ENCODE data around the gene PLA2G2D.
A peak's percentile ranks its signal among the peaks of the same experiment; 100 is the strongest.

Gene PLA2G2D

GRCh38 chr1:20125100-20125499 is 5.8 kb upstream of the PLA2G2D start:
- Histone ChIP-seq H3K4me1 (ENCODE audit: control insufficient read depth, insufficient read depth, low read length) (peaks cover 8% of the 10 kb centered on the region), H3K27me3 (replicated peaks; ENCODE audit: control insufficient read depth, insufficient read depth, low read length) (peaks cover 9% of the 10 kb centered on the region)
- DNase-seq (ENCODE audit: low read depth): no peak

DNA sequence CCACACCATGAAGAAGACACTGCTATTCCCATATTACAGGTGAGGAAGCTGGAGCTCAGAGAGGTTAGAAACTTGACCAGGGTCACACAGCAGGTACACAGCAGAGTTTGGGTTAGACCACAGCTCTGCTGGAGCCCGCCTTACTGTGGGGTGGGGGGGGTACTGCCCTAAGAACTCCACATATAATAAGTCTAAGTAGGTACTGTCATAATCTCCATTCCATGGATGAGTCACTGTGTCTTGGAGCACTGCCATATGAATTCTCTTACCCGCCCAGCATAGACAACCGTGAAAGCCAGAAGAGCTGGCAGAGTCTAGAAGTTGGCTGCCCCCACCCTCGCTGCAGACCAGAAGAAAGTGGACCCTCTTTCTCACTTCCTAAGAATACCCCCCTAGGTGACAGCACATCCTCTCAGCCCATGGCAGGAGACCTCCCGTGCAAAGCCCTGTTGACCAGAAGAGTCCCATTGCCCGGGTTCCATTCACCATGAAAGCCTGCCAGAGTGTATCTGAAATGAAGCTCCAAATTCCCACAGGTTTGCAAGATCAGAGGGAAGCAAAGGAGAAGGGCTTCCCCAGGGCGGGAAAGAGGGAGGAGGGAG is 5.2 kb upstream of the PLA2G2D start:
- no peaks in the 10 kb centered on the region for H3K9me3 ChIP-seq (ENCODE audit: control insufficient read depth, low read length)
- no peaks in the 10 kb centered on the region for H3K36me3 ChIP-seq (ENCODE audit: control insufficient read depth, insufficient read depth, low read length, severe bottlenecking)
- H3K4me3 ChIP-seq (ENCODE audit: low read length): no peak overlapping the region
- peaks cover 8% of the 10 kb centered on the region for H3K4me1 ChIP-seq (ENCODE audit: control insufficient read depth, insufficient read depth, low read length)
- no peak overlapping the region for H3K9ac ChIP-seq (ENCODE audit: low read length)
- peaks cover 9% of the 10 kb centered on the region for H3K27me3 ChIP-seq (replicated peaks; ENCODE audit: control insufficient read depth, insufficient read depth, low read length)
- peak; percentile 42 for DNase-seq (ENCODE audit: low read depth)

More at GRCh38 chr1:20125100-20125499, 5.8 kb upstream of the PLA2G2D start:
- H3K4me3 ChIP-seq (ENCODE audit: low read length): no peak overlapping the region
- H3K9me3 ChIP-seq (ENCODE audit: control insufficient read depth, low read length): peaks cover 5% of the 10 kb centered on the region
- no peak overlapping the region for H3K9ac ChIP-seq (ENCODE audit: low read length)
- no peaks in the 10 kb centered on the region for H3K36me3 ChIP-seq (ENCODE audit: control insufficient read depth, insufficient read depth, low read length, severe bottlenecking)

GRCh38 chr1:20123722-20124455 is 4.6 kb upstream of the PLA2G2D start:
- Histone ChIP-seq H3K9me3 (ENCODE audit: control insufficient read depth, low read length) (no peaks in the 10 kb centered on the region), H3K9ac (ENCODE audit: low read length) (no peak overlapping the region), H3K27me3 (replicated peaks; ENCODE audit: control insufficient read depth, insufficient read depth, low read length) (peaks cover 9% of the 10 kb centered on the region), H3K4me3 (ENCODE audit: low read length) (no peak overlapping the region), H3K36me3 (ENCODE audit: control insufficient read depth, insufficient read depth, low read length, severe bottlenecking) (no peaks in the 10 kb centered on the region), H3K4me1 (ENCODE audit: control insufficient read depth, insufficient read depth, low read length) (peaks cover 8% of the 10 kb centered on the region)
- DNase-seq (ENCODE audit: low read depth): no peak

DNA sequence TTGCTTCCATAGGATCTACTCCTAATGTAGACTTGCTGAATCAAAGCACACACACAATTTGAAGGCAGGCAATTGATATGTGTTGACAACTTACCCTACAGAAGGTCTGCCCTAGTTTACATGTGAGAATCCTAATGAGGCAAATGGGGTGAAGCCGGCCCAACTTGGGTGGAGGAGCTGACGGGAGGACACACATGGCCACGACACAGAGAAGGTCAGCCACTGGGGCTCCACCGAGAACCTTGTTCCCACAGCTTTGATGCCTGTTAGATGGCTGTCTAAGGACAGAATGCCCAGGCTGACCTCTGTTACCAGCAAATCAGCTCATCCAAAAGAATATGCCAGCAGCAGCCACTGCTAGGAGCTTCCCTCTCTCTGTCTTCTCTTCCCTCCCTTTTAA is 1.5 kb upstream of the PLA2G2D start:
- H3K27me3 ChIP-seq (replicated peaks; ENCODE audit: control insufficient read depth, insufficient read depth, low read length): peaks cover 19% of the 10 kb centered on the region
- DNase-seq (ENCODE audit: low read depth): no peak
- peaks cover 8% of the 10 kb centered on the region for H3K4me1 ChIP-seq (ENCODE audit: control insufficient read depth, insufficient read depth, low read length)
- no peak overlapping the region for H3K4me3 ChIP-seq (ENCODE audit: low read length)
- H3K9ac ChIP-seq (ENCODE audit: low read length): no peak overlapping the region
- H3K9me3 ChIP-seq (ENCODE audit: control insufficient read depth, low read length): no peaks in the 10 kb centered on the region
- no peaks in the 10 kb centered on the region for H3K36me3 ChIP-seq (ENCODE audit: control insufficient read depth, insufficient read depth, low read length, severe bottlenecking)

DNA sequence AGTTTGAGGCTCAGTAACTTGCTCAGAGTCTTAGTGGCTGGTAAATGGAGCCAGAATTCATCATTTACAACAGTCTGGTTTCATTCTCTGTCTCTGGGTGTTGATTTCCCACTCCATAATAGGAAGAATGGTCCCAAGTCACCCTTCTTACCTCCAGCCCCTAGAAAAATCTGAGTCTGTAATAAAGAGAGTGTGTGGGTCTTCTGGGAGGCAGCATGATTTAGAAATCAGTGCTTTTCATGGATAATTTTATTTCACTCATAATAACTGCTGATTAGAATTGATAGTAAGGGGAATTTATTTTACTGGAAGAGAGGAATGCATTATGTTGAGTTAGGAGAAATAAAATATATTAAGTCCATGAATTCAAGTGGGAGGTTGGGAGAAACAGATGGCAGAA is 2.1 kb downstream of the PLA2G2D start:
- DNase-seq (ENCODE audit: low read depth): no peak

DNA sequence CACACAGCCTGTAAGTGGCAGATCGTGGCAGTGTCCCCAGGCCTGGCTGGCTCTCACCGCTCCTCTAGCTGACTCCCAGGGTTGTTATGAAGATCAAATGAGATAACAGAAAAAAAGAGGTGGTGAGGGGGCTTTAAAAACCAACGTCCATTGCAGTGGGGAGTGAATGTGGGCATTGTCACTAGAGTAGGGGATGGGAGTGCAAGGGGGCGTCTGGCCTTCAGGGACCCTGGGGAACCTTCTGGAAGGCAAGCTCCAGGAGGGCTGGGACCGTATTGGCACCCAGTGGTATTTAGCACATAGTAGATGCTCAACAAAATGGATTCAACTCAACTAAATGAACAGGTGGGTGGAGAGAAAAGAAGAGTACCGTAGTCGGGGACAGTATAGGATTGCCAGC is 3.4 kb downstream of the PLA2G2D start:
- H3K9ac ChIP-seq (ENCODE audit: low read length): no peak overlapping the region
- H3K4me3 ChIP-seq (ENCODE audit: low read length): no peak overlapping the region
- no peaks in the 10 kb centered on the region for H3K9me3 ChIP-seq (ENCODE audit: control insufficient read depth, low read length)
- H3K27me3 ChIP-seq (replicated peaks; ENCODE audit: control insufficient read depth, insufficient read depth, low read length): peaks cover 10% of the 10 kb centered on the region
- H3K36me3 ChIP-seq (ENCODE audit: control insufficient read depth, insufficient read depth, low read length, severe bottlenecking): no peaks in the 10 kb centered on the region
- DNase-seq (ENCODE audit: low read depth): no peak
- H3K4me1 ChIP-seq (ENCODE audit: control insufficient read depth, insufficient read depth, low read length): no peaks in the 10 kb centered on the region

More for the DNA sequence above, 2.1 kb downstream of the PLA2G2D start:
- Histone ChIP-seq H3K9me3 (ENCODE audit: control insufficient read depth, low read length) (no peaks in the 10 kb centered on the region), H3K4me1 (ENCODE audit: control insufficient read depth, insufficient read depth, low read length) (no peaks in the 10 kb centered on the region), H3K4me3 (ENCODE audit: low read length) (no peak overlapping the region), H3K36me3 (ENCODE audit: control insufficient read depth, insufficient read depth, low read length, severe bottlenecking) (no peaks in the 10 kb centered on the region), H3K9ac (ENCODE audit: low read length) (no peak overlapping the region), H3K27me3 (replicated peaks; ENCODE audit: control insufficient read depth, insufficient read depth, low read length) (peaks cover 19% of the 10 kb centered on the region)

DNA sequence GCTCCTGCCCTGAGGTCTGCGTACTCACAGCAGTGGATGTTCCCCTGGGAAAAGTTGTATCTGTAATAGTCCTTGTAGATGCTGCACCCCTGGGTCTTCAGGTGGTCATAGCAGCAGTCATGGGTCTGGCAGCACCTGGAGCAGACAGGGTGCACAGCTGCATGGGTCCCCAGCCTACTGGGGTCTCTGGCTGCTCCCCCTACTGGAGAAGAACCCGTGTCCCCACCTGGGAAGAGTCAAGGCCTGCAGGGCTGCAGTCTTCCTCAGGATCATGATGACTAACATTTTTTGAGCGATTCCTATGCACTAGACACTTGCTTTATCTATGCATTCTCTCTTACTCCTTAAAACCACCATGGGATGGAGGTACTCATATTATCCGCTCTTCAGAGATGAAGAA is 3.9 kb downstream of the PLA2G2D start:
- H3K9me3 ChIP-seq (ENCODE audit: control insufficient read depth, low read length): no peaks in the 10 kb centered on the region
- peaks cover 10% of the 10 kb centered on the region for H3K27me3 ChIP-seq (replicated peaks; ENCODE audit: control insufficient read depth, insufficient read depth, low read length)

GRCh38 chr1:20114021-20114648 is 5.2 kb downstream of the PLA2G2D start:
- H3K27me3 ChIP-seq (replicated peaks; ENCODE audit: control insufficient read depth, insufficient read depth, low read length): peaks cover 10% of the 10 kb centered on the region

More for the DNA sequence above, 3.9 kb downstream of the PLA2G2D start:
- no peaks in the 10 kb centered on the region for H3K36me3 ChIP-seq (ENCODE audit: control insufficient read depth, insufficient read depth, low read length, severe bottlenecking)
- DNase-seq (ENCODE audit: low read depth): no peak
- H3K4me1 ChIP-seq (ENCODE audit: control insufficient read depth, insufficient read depth, low read length): no peaks in the 10 kb centered on the region
- no peak overlapping the region for H3K4me3 ChIP-seq (ENCODE audit: low read length)
- no peak overlapping the region for H3K9ac ChIP-seq (ENCODE audit: low read length)

GRCh38 chr1:20112279-20113000 is 6.9 kb downstream of the PLA2G2D start:
- Histone ChIP-seq H3K36me3 (ENCODE audit: control insufficient read depth, insufficient read depth, low read length, severe bottlenecking) (no peaks in the 10 kb centered on the region), H3K9me3 (ENCODE audit: control insufficient read depth, low read length) (no peaks in the 10 kb centered on the region), H3K9ac (ENCODE audit: low read length) (no peak overlapping the region), H3K4me1 (ENCODE audit: control insufficient read depth, insufficient read depth, low read length) (no peaks in the 10 kb centered on the region), H3K27me3 (replicated peaks; ENCODE audit: control insufficient read depth, insufficient read depth, low read length) (no peaks in the 10 kb centered on the region), H3K4me3 (ENCODE audit: low read length) (no peak overlapping the region)
- no peak for DNase-seq (ENCODE audit: low read depth)

More at GRCh38 chr1:20114021-20114648, 5.2 kb downstream of the PLA2G2D start:
- Histone ChIP-seq H3K9me3 (ENCODE audit: control insufficient read depth, low read length) (no peaks in the 10 kb centered on the region), H3K4me3 (ENCODE audit: low read length) (no peak overlapping the region), H3K36me3 (ENCODE audit: control insufficient read depth, insufficient read depth, low read length, severe bottlenecking) (no peaks in the 10 kb centered on the region), H3K9ac (ENCODE audit: low read length) (no peak overlapping the region), H3K4me1 (ENCODE audit: control insufficient read depth, insufficient read depth, low read length) (no peaks in the 10 kb centered on the region)
- no peak for DNase-seq (ENCODE audit: low read depth)

- H3K9ac ChIP-seq (ENCODE audit: low read length): no peak overlapping the region
- DNase-seq (ENCODE audit: low read depth): no peak
- no peaks in the 10 kb centered on the region for H3K36me3 ChIP-seq (ENCODE audit: control insufficient read depth, insufficient read depth, low read length, severe bottlenecking)
- no peaks in the 10 kb centered on the region for H3K27me3 ChIP-seq (replicated peaks; ENCODE audit: control insufficient read depth, insufficient read depth, low read length)
- H3K4me1 ChIP-seq (ENCODE audit: control insufficient read depth, insufficient read depth, low read length): no peaks in the 10 kb centered on the region
- no peaks in the 10 kb centered on the region for H3K9me3 ChIP-seq (ENCODE audit: control insufficient read depth, low read length)
- no peak overlapping the region for H3K4me3 ChIP-seq (ENCODE audit: low read length)
These were observed 7.9 kb downstream of the PLA2G2D start for GRCh38 chr1:20111452-20111851.

GRCh38 chr1:20110679-20111078 is 8.7 kb downstream of the PLA2G2D start:
- Histone ChIP-seq H3K9me3 (ENCODE audit: control insufficient read depth, low read length) (no peaks in the 10 kb centered on the region), H3K27me3 (replicated peaks; ENCODE audit: control insufficient read depth, insufficient read depth, low read length) (no peaks in the 10 kb centered on the region), H3K9ac (ENCODE audit: low read length) (no peak overlapping the region), H3K4me1 (ENCODE audit: control insufficient read depth, insufficient read depth, low read length) (no peaks in the 10 kb centered on the region), H3K4me3 (ENCODE audit: low read length) (no peak overlapping the region), H3K36me3 (ENCODE audit: control insufficient read depth, insufficient read depth, low read length, severe bottlenecking) (no peaks in the 10 kb centered on the region)
- no peak for DNase-seq (ENCODE audit: low read depth)
